ENCODE data around the gene ZBED5. TPM values are rescaled to one million over a fixed set of nuclear protein-coding genes. Genes with fewer than 3 reads are reported as not detected.
A peak's percentile ranks its signal among the peaks of the same experiment; 100 is the strongest.

The ZBED5 gene
- total and polyA plus RNA-seq, 9 of the 15 experiments (the other 6 are each of a cell fraction or from before 2014, with no cell fraction given): 12.4 to 70.7 (median 26.8) TPM

- peak; percentile 26 to 78 (median 42) for DNase-seq (ENCODE audit: extremely low read depth in 1 of 4, low spot score in 3 of 4)
- Histone ChIP-seq H3K36me3 (ENCODE audit: control insufficient read depth, insufficient read depth, low read length) (no peaks in the 10 kb centered on the region), H3K79me2 (ENCODE audit: control insufficient read depth, insufficient read depth, low read length) (no peaks in the 10 kb centered on the region), H2AFZ (ENCODE audit: low read depth, low read length) (peak overlapping the region; percentile 89), H3K4me2 (ENCODE audit: insufficient read depth, low read length) (no peak overlapping the region), H3K9me3 (replicated peaks; ENCODE audit: control insufficient read depth, insufficient read depth, low read depth, low read length) (peaks cover 2% of the 10 kb centered on the region), H3K4me3 (no peak overlapping the region), H3K4me1 (replicated peaks in 1 of 2; ENCODE audit: control insufficient read depth in 2 of 2, insufficient read depth in 2 of 2, low read length in 2 of 2) (peaks cover 0 to 3% of the 10 kb centered on the region in 2 experiments; a peak in 1 of 5 replicates), H4K20me1 (replicated peaks; ENCODE audit: control insufficient read depth, insufficient read depth, low read length) (no peaks in the 10 kb centered on the region), H3K27me3 (ENCODE audit: control insufficient read depth in 2 of 2, insufficient read depth in 2 of 2, low read length in 2 of 2) (no peaks in the 10 kb centered on the region), H3K9me1 (ENCODE audit: control insufficient read depth, insufficient read depth, low read length) (no peaks in the 10 kb centered on the region), H3K27ac (ENCODE audit: extremely low read depth, low read depth, low read length) (peak overlapping the region; percentile 23; the same call in 1 of the 3 replicates), H3K9ac (ENCODE audit: insufficient read depth in 1 of 2, low read depth in 2 of 2, low read length in 2 of 2) (no peak overlapping the region)
- BruUV-seq (replicated peaks): no TSS peak
- ChIA-PET CTCF (ENCODE audit: low intra/inter-chr PET ratio) (interaction anchor here (0.8 kb wide), 1 partner anchor 131 kb away, joined by 5 read pairs; no protein-coding TSS in a partner anchor), POLR2A (interaction anchor here (0.8 to 1.4 kb wide), 5 partner anchors 10 to 145 kb away, joined by 3 to 6 read pairs (median 4); partner anchors contain the start of gene ZBED5)
- FAIRE-seq: peak; percentile 91
- intact Hi-C loops (cut with micrococcal nuclease) (no loop called here), in situ Hi-C loops (cut with MboI) (no loop called here)
- WGBS (ENCODE audit: insufficient coverage, low coverage, missing lambda C conversion rate): 87% methylated on average over 7 of the region's 7 CpGs
- peak; percentile 86 for ATAC-seq
- TF ChIP-seq DPF2 (IDR thresholded peaks at IDR 0.05): 0 out of 2 replicates have a peak, but pooled peaks have one; percentile 23
- TF ChIP-seq EP300 (IDR thresholded peaks at IDR 0.05; ENCODE audit: low read length): 0 out of 2 replicates have a peak, but pooled peaks have one; percentile 12
- 0 out of 2 replicates have a peak, but pooled peaks have one; percentile 24 for TF ChIP-seq SMC3 (conservative IDR thresholded peaks at IDR 0.05; ENCODE audit: insufficient read depth, low read depth, low read length)
- TF ChIP-seq RAD21 (CRISPR knock-in tag; conservative IDR thresholded peaks at IDR 0.05 in 1 of 2, IDR thresholded peaks at IDR 0.05 in 1 of 2): peak in 1 of 2 experiments; percentile 56; a peak in 2 of 4 replicates
- TF ChIP-seq CBX3 (IDR thresholded peaks at IDR 0.05; ENCODE audit: borderline replicate concordance in 1 of 2, low read length in 2 of 2): 0 out of 3 replicates have a peak, but pooled peaks of 1 of the 2 experiments have one; percentile 37
- peak in 1 of 2 experiments; percentile 59; a peak in 2 of 4 replicates for TF ChIP-seq MAZ (CRISPR knock-in tag; conservative IDR thresholded peaks at IDR 0.05 in 1 of 2, IDR thresholded peaks at IDR 0.05 in 1 of 2)
- TF ChIP-seq KDM4B (IDR thresholded peaks at IDR 0.05; ENCODE audit: borderline replicate concordance in 2 of 2, low read depth in 1 of 2): no peak
- TF ChIP-seq SMARCA4 (IDR thresholded peaks at IDR 0.05): peak; percentile 52
- TF ChIP-seq, protein P1, sequence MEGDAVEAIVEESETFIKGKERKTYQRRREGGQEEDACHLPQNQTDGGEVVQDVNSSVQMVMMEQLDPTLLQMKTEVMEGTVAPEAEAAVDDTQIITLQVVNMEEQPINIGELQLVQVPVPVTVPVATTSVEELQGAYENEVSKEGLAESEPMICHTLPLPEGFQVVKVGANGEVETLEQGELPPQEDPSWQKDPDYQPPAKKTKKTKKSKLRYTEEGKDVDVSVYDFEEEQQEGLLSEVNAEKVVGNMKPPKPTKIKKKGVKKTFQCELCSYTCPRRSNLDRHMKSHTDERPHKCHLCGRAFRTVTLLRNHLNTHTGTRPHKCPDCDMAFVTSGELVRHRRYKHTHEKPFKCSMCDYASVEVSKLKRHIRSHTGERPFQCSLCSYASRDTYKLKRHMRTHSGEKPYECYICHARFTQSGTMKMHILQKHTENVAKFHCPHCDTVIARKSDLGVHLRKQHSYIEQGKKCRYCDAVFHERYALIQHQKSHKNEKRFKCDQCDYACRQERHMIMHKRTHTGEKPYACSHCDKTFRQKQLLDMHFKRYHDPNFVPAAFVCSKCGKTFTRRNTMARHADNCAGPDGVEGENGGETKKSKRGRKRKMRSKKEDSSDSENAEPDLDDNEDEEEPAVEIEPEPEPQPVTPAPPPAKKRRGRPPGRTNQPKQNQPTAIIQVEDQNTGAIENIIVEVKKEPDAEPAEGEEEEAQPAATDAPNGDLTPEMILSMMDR (IDR thresholded peaks at IDR 0.05 in 2 of 3, conservative IDR thresholded peaks at IDR 0.05 in 1 of 3; ENCODE audit: insufficient read depth in 2 of 3, low read depth in 1 of 3, low read length in 3 of 3): peak; percentile 63 to 72 (median 71); a peak in 5 of 6 replicates
- TF ChIP-seq ETV1 (tag; conservative IDR thresholded peaks at IDR 0.05; ENCODE audit: low read depth): peak; percentile 78
- TF ChIP-seq ZNF384 (IDR thresholded peaks at IDR 0.05; ENCODE audit: low read depth, low read length): peak; percentile 35; the same call in 1 of the 2 replicates
- TF ChIP-seq, protein P2, sequence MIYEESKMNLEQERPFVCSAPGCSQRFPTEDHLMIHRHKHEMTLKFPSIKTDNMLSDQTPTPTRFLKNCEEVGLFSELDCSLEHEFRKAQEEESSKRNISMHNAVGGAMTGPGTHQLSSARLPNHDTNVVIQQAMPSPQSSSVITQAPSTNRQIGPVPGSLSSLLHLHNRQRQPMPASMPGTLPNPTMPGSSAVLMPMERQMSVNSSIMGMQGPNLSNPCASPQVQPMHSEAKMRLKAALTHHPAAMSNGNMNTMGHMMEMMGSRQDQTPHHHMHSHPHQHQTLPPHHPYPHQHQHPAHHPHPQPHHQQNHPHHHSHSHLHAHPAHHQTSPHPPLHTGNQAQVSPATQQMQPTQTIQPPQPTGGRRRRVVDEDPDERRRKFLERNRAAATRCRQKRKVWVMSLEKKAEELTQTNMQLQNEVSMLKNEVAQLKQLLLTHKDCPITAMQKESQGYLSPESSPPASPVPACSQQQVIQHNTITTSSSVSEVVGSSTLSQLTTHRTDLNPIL (CRISPR knock-in tag; IDR thresholded peaks at IDR 0.05): no peak
- 0 out of 2 replicates have a peak, but pooled peaks have one; percentile 18 for TF ChIP-seq SOX6 (IDR thresholded peaks at IDR 0.05)
Observed at GRCh38 chr11:10878408-10879214, 20.8 kb upstream of the ZBED5 start.
